ENCODE measurements around the gene HSPD1. TPM values are rescaled to one million over a fixed set of nuclear protein-coding genes. Genes with fewer than 3 reads are reported as not detected.

The HSPD1 gene
- total and polyA plus RNA-seq, 7 experiments from 2014 or later: 103 to 276 (median 128) TPM

GRCh38 chr2:197472166-197472565 lies 27.5 kb downstream of the HSPD1 start:
- intact Hi-C loops (cut with micrococcal nuclease): no loop called here
- CTCF ChIA-PET: no interaction called here
- Mint-ChIP-seq H3K27me3 (no peaks in the 10 kb centered on the region), H3K9me3 (no peaks in the 10 kb centered on the region), H3K4me3 (no peak overlapping the region), H3K27ac (peak overlapping the region in 3 of 9 donors; percentile 0 to 90 (median 67)), H3K4me1 (peaks cover 0 to 3% (median 0%) of the 10 kb centered on the region in 7 donors), H3K36me3 (peaks cover 0 to 27% (median 22%) of the 10 kb centered on the region in 5 donors)
- POLR2A ChIA-PET: no interaction called here
- no peak overlapping the region for H3K27ac ChIP-seq (ENCODE audit: low read depth, low read length)
- peaks cover 13 to 89% (median 45%) of the 10 kb centered on the region in 3 experiments for H3K36me3 ChIP-seq (ENCODE audit: control insufficient read depth in 2 of 3, insufficient read depth in 3 of 3, low read length in 3 of 3)
- no peaks in the 10 kb centered on the region for H3K27me3 ChIP-seq (ENCODE audit: control insufficient read depth in 2 of 2, insufficient read depth in 2 of 2, low read length in 2 of 2)
- no peak overlapping the region for H3K4me3 ChIP-seq (ENCODE audit: low read length)
- H3K4me1 ChIP-seq (ENCODE audit: control insufficient read depth in 2 of 2, insufficient read depth in 2 of 2, low read length in 2 of 2): no peaks in the 10 kb centered on the region
- ATAC-seq (no peak), DNase-seq (no peak)
- H3K9me3 ChIP-seq (ENCODE audit: control insufficient read depth in 2 of 3, low read length in 3 of 3): no peaks in the 10 kb centered on the region

- POLR2A ChIA-PET: interaction anchor here (0.6 to 1.4 kb wide), 2 partner anchors 11 to 14 kb away, joined by 3 to 4 read pairs; partner anchors contain the start of gene COQ10B
- intact Hi-C loops (cut with micrococcal nuclease): loop anchor here in 1 of 2 donors (5.0 kb wide), 1 partner anchor 37 kb away; no protein-coding TSS in a partner anchor
- Mint-ChIP-seq H3K9me3 (no peaks in the 10 kb centered on the region), H3K27ac (peak overlapping the region in 1 of 9 donors; percentile 57), H3K27me3 (no peaks in the 10 kb centered on the region), H3K4me1 (peaks cover 9 to 26% (median 15%) of the 10 kb centered on the region in 7 donors), H3K36me3 (peaks cover 12 to 35% (median 19%) of the 10 kb centered on the region in 5 donors), H3K4me3 (no peak overlapping the region)
- CTCF ChIA-PET: no interaction called here
- Histone ChIP-seq H3K9me3 (ENCODE audit: control insufficient read depth in 2 of 3, low read length in 3 of 3) (no peaks in the 10 kb centered on the region), H3K27me3 (ENCODE audit: control insufficient read depth in 2 of 2, insufficient read depth in 2 of 2, low read length in 2 of 2) (no peaks in the 10 kb centered on the region), H3K36me3 (ENCODE audit: control insufficient read depth in 2 of 3, insufficient read depth in 3 of 3, low read length in 3 of 3) (peaks cover 12 to 79% (median 33%) of the 10 kb centered on the region in 3 experiments), H3K27ac (ENCODE audit: low read depth, low read length) (no peak overlapping the region), H3K4me1 (ENCODE audit: control insufficient read depth in 2 of 2, insufficient read depth in 2 of 2, low read length in 2 of 2) (no peaks in the 10 kb centered on the region), H3K4me3 (ENCODE audit: low read length) (no peak overlapping the region)
- ATAC-seq: no peak
- no peak for DNase-seq
Observed at GRCh38 chr2:197464175-197464574, 35.5 kb downstream of the HSPD1 start.

- no peaks in the 10 kb centered on the region for H3K9me3 ChIP-seq (ENCODE audit: control insufficient read depth in 2 of 3, low read length in 3 of 3)
- POLR2A ChIA-PET: interaction anchor here (1.6 kb wide), 1 partner anchor 39 kb away, joined by 7 read pairs; the partner anchor contains the start of gene HSPD1
- peaks cover 22 to 45% (median 32%) of the 10 kb centered on the region in 7 donors for H3K4me1 Mint-ChIP-seq
- no peaks in the 10 kb centered on the region for H3K4me1 ChIP-seq (ENCODE audit: control insufficient read depth in 2 of 2, insufficient read depth in 2 of 2, low read length in 2 of 2)
- DNase-seq (no peak), ATAC-seq (no peak)
- no peaks in the 10 kb centered on the region for H3K27me3 ChIP-seq (ENCODE audit: control insufficient read depth in 2 of 2, insufficient read depth in 2 of 2, low read length in 2 of 2)
- no peak overlapping the region for H3K4me3 ChIP-seq (ENCODE audit: low read length)
- H3K36me3 ChIP-seq (ENCODE audit: control insufficient read depth in 2 of 3, insufficient read depth in 3 of 3, low read length in 3 of 3): peaks cover 7 to 59% (median 28%) of the 10 kb centered on the region in 3 experiments
- H3K27me3 Mint-ChIP-seq: no peaks in the 10 kb centered on the region
- intact Hi-C loops (cut with micrococcal nuclease): loop anchor here in 1 of 2 donors (5.0 kb wide), 1 partner anchor 34 kb away; no protein-coding TSS in a partner anchor
- no peaks in the 10 kb centered on the region for H3K9me3 Mint-ChIP-seq
- H3K27ac ChIP-seq (ENCODE audit: low read depth, low read length): no peak overlapping the region
- peak overlapping the region in 1 of 9 donors; percentile 14 for H3K27ac Mint-ChIP-seq
- H3K4me3 Mint-ChIP-seq: no peak overlapping the region
- H3K36me3 Mint-ChIP-seq: peaks cover 8 to 26% (median 10%) of the 10 kb centered on the region in 5 donors
- CTCF ChIA-PET: interaction anchor here (0.6 to 1.0 kb wide), 2 partner anchors 317 to 663 kb away, joined by 3 to 5 read pairs; no protein-coding TSS in a partner anchor
Observed at GRCh38 chr2:197461057-197461456, 38.6 kb downstream of the HSPD1 start.

- peaks cover 22 to 47% (median 36%) of the 10 kb centered on the region in 7 donors for H3K4me1 Mint-ChIP-seq
- Histone ChIP-seq H3K27me3 (ENCODE audit: control insufficient read depth in 2 of 2, insufficient read depth in 2 of 2, low read length in 2 of 2) (no peaks in the 10 kb centered on the region), H3K27ac (ENCODE audit: low read depth, low read length) (no peak overlapping the region), H3K4me1 (ENCODE audit: control insufficient read depth in 2 of 2, insufficient read depth in 2 of 2, low read length in 2 of 2) (peaks cover 0 to 3% of the 10 kb centered on the region in 2 donors), H3K9me3 (ENCODE audit: control insufficient read depth in 2 of 3, low read length in 3 of 3) (no peaks in the 10 kb centered on the region), H3K36me3 (ENCODE audit: control insufficient read depth in 2 of 3, insufficient read depth in 3 of 3, low read length in 3 of 3) (peaks cover 5 to 55% (median 28%) of the 10 kb centered on the region in 3 experiments), H3K4me3 (ENCODE audit: low read length) (no peak overlapping the region)
- no peak overlapping the region for H3K27ac Mint-ChIP-seq
- no peaks in the 10 kb centered on the region for H3K27me3 Mint-ChIP-seq
- no peak for DNase-seq
- intact Hi-C loops (cut with micrococcal nuclease): loop anchor here in 1 of 2 donors (5.0 kb wide), 1 partner anchor 33 kb away; no protein-coding TSS in a partner anchor
- H3K4me3 Mint-ChIP-seq: no peak overlapping the region
- H3K9me3 Mint-ChIP-seq: no peaks in the 10 kb centered on the region
- ChIA-PET POLR2A (interaction anchor here (1.6 kb wide), 1 partner anchor 39 kb away, joined by 7 read pairs; the partner anchor contains the start of gene HSPD1), CTCF (interaction anchor here (0.6 to 1.0 kb wide), 2 partner anchors 318 to 662 kb away, joined by 3 to 5 read pairs; no protein-coding TSS in a partner anchor)
- ATAC-seq: no peak
- H3K36me3 Mint-ChIP-seq: peaks cover 7 to 23% (median 10%) of the 10 kb centered on the region in 5 donors
Observed at GRCh38 chr2:197460649-197461048, 39.0 kb downstream of the HSPD1 start.

GRCh38 chr2:197455428-197455827 lies 44.2 kb downstream of the HSPD1 start:
- H3K4me3 Mint-ChIP-seq: peak overlapping the region in 8 of 10 donors; percentile 23 to 100 (median 68)
- no peak for DNase-seq
- H3K4me1 Mint-ChIP-seq: peaks cover 29 to 73% (median 64%) of the 10 kb centered on the region in 7 donors
- Histone ChIP-seq H3K36me3 (ENCODE audit: control insufficient read depth in 2 of 3, insufficient read depth in 3 of 3, low read length in 3 of 3) (peaks cover 0 to 17% (median 6%) of the 10 kb centered on the region in 3 experiments), H3K4me3 (ENCODE audit: low read length) (no peak overlapping the region), H3K27me3 (ENCODE audit: control insufficient read depth in 2 of 2, insufficient read depth in 2 of 2, low read length in 2 of 2) (no peaks in the 10 kb centered on the region), H3K4me1 (ENCODE audit: control insufficient read depth in 2 of 2, insufficient read depth in 2 of 2, low read length in 2 of 2) (peaks cover 16% of the 10 kb centered on the region in 2 donors), H3K9me3 (ENCODE audit: control insufficient read depth in 2 of 3, low read length in 3 of 3) (no peaks in the 10 kb centered on the region), H3K27ac (ENCODE audit: low read depth, low read length) (no peak overlapping the region)
- H3K27me3 Mint-ChIP-seq: no peaks in the 10 kb centered on the region
- intact Hi-C loops (cut with micrococcal nuclease): loop anchor here in 1 of 2 donors (5.0 kb wide), 1 partner anchor 33 kb away; no protein-coding TSS in a partner anchor
- H3K36me3 Mint-ChIP-seq: peaks cover 0 to 5% (median 1%) of the 10 kb centered on the region in 5 donors
- H3K27ac Mint-ChIP-seq: peak overlapping the region in 5 of 9 donors; percentile 2 to 99 (median 46)
- ATAC-seq: no peak
- H3K9me3 Mint-ChIP-seq: peaks cover 0 to 6% (median 0%) of the 10 kb centered on the region in 11 donors
- CTCF ChIA-PET: no interaction called here
- POLR2A ChIA-PET: interaction anchor here (5.4 to 7.8 kb wide), 2 partner anchors 22 to 45 kb away, joined by 69 to 176 read pairs; partner anchors contain the start of genes HSPD1, HSPE1 and SF3B1

GRCh38 chr2:197454923-197455322 lies 44.7 kb downstream of the HSPD1 start:
- peaks cover 28 to 71% (median 61%) of the 10 kb centered on the region in 7 donors for H3K4me1 Mint-ChIP-seq
- intact Hi-C loops (cut with micrococcal nuclease): loop anchor here (1.0 to 5.0 kb wide), 4 partner anchors 33 to 258 kb away; no protein-coding TSS in a partner anchor
- H3K27me3 ChIP-seq (ENCODE audit: control insufficient read depth in 2 of 2, insufficient read depth in 2 of 2, low read length in 2 of 2): no peaks in the 10 kb centered on the region
- CTCF ChIA-PET: no interaction called here
- POLR2A ChIA-PET: interaction anchor here (5.4 to 7.8 kb wide), 2 partner anchors 21 to 46 kb away, joined by 69 to 176 read pairs; partner anchors contain the start of genes HSPD1, HSPE1 and SF3B1
- H3K27me3 Mint-ChIP-seq: peaks cover 0 to 1% (median 0%) of the 10 kb centered on the region in 5 donors
- H3K36me3 Mint-ChIP-seq: peaks cover 0 to 4% (median 0%) of the 10 kb centered on the region in 5 donors
- H3K36me3 ChIP-seq (ENCODE audit: control insufficient read depth in 2 of 3, insufficient read depth in 3 of 3, low read length in 3 of 3): peaks cover 0 to 13% (median under 1%) of the 10 kb centered on the region in 3 experiments
- peak overlapping the region; percentile 33 to 100 (median 100) for H3K27ac Mint-ChIP-seq
- peak overlapping the region; percentile 92 for H3K4me3 ChIP-seq (ENCODE audit: low read length)
- H3K27ac ChIP-seq (ENCODE audit: low read depth, low read length): peak overlapping the region; percentile 96
- H3K9me3 Mint-ChIP-seq: peaks cover 0 to 6% (median 0%) of the 10 kb centered on the region in 11 donors
- no peak for DNase-seq
- no peak for ATAC-seq
- H3K4me1 ChIP-seq (ENCODE audit: control insufficient read depth in 2 of 2, insufficient read depth in 2 of 2, low read length in 2 of 2): peaks cover 16% of the 10 kb centered on the region in 2 donors
- no peaks in the 10 kb centered on the region for H3K9me3 ChIP-seq (ENCODE audit: control insufficient read depth in 2 of 3, low read length in 3 of 3)
- peak overlapping the region; percentile 92 to 100 (median 99) for H3K4me3 Mint-ChIP-seq
